ENCODE measurements around the gene EPN1.

DNA sequence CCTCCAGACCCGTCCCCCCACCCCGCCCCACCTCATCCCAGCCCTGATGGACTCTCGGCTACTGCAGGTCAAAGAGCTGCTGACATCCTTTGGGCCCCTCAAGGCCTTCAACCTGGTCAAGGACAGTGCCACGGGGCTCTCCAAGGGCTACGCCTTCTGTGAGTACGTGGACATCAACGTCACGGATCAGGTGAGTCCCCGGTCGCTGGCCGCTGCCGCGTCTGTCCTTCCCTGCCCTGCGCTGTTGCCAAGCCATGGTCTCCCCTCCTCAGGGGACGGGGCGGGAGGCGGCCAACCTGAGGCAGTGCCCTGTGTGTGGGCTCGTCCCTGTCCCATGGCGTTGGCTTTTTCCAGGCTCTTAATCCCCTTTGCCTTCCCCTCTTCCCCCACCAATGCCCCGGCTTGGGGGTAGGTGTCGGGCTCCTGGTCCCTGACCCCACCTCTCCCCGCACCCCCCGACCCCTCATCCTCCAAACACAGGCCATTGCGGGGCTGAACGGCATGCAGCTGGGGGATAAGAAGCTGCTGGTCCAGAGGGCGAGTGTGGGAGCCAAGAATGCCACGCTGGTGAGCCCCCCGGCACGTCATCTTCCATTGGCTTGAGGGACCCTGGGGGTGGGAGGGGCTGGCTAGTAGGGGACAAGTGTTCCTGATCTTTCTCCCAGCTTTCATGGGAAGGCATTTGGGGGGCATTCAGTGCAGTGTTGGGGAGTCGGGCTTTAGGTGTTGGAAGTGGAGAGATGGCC is 6.2 kb upstream of the EPN1 start:
- no peak for TF ChIP-seq POLR2A (IDR thresholded peaks at IDR 0.05)
- TF ChIP-seq, protein P1, sequence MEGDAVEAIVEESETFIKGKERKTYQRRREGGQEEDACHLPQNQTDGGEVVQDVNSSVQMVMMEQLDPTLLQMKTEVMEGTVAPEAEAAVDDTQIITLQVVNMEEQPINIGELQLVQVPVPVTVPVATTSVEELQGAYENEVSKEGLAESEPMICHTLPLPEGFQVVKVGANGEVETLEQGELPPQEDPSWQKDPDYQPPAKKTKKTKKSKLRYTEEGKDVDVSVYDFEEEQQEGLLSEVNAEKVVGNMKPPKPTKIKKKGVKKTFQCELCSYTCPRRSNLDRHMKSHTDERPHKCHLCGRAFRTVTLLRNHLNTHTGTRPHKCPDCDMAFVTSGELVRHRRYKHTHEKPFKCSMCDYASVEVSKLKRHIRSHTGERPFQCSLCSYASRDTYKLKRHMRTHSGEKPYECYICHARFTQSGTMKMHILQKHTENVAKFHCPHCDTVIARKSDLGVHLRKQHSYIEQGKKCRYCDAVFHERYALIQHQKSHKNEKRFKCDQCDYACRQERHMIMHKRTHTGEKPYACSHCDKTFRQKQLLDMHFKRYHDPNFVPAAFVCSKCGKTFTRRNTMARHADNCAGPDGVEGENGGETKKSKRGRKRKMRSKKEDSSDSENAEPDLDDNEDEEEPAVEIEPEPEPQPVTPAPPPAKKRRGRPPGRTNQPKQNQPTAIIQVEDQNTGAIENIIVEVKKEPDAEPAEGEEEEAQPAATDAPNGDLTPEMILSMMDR (IDR thresholded peaks at IDR 0.05 in 4 of 5, conservative IDR thresholded peaks at IDR 0.05 in 1 of 5), result no peak

All from gastrocnemius medialis (tissue), 4 donors.